Esophagus muscularis mucosa (tissue), 3 donors: Measurements from ENCODE around the gene CHAC2.

ENCODE experiments used
- CTCF ChIP-seq, 3 experiments: fragments of 200-600 bp in 2 of 3; fragments of 450-650 bp in 1 of 3; sonication (generic) in 2 of 3; IDR thresholded peaks; one replicate each; pipeline ENCODE4 v1.5.1; 2017 to 2019; ENCODE audit warnings: antibody characterized with exemption in 3 of 3, mild to moderate bottlenecking in 2 of 3, moderate library complexity in 1 of 3
- POLR2A ChIP-seq: fragments of 450-650 bp; IDR thresholded peaks from one replicate; pipeline ENCODE4 v1.6.1; 2017; ENCODE audit warnings: antibody characterized with exemption, moderate library complexity, mild to moderate bottlenecking, low read depth
- POLR2AphosphoS5 ChIP-seq, 2 donors: sonication (generic); formaldehyde crosslinking; IDR thresholded peaks; one replicate each; pipeline ENCODE4 v1.6.1; 2017; ENCODE audit warnings: antibody characterized with exemption in 2 of 2

GRCh38 chr2:53756644-53757043 lies 11.0 kb upstream of the CHAC2 start:
- TF ChIP-seq CTCF (IDR thresholded peaks at IDR 0.05) (no peak), POLR2A (no peak), POLR2AphosphoS5 (IDR thresholded peaks at IDR 0.05) (no peak)
